HG02759 (cell line): ENCODE data around the gene RNF138.
"Not testable (repeated sequence)": the region's sequence is repeated elsewhere in the genome, so short reads cannot be mapped to it uniquely, and the experiment has no call there.

Experiments used
- ATAC-seq: cut with Tn5 transposase; IDR thresholded peaks from one replicate; pipeline ENCODE4 v1.9.1; 2021; ENCODE audit warnings: mild to moderate bottlenecking, moderate library complexity; ENCODE audit not compliant: unreplicated experiment

The RNF138 gene, protein sequence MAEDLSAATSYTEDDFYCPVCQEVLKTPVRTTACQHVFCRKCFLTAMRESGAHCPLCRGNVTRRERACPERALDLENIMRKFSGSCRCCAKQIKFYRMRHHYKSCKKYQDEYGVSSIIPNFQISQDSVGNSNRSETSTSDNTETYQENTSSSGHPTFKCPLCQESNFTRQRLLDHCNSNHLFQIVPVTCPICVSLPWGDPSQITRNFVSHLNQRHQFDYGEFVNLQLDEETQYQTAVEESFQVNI

DNA sequence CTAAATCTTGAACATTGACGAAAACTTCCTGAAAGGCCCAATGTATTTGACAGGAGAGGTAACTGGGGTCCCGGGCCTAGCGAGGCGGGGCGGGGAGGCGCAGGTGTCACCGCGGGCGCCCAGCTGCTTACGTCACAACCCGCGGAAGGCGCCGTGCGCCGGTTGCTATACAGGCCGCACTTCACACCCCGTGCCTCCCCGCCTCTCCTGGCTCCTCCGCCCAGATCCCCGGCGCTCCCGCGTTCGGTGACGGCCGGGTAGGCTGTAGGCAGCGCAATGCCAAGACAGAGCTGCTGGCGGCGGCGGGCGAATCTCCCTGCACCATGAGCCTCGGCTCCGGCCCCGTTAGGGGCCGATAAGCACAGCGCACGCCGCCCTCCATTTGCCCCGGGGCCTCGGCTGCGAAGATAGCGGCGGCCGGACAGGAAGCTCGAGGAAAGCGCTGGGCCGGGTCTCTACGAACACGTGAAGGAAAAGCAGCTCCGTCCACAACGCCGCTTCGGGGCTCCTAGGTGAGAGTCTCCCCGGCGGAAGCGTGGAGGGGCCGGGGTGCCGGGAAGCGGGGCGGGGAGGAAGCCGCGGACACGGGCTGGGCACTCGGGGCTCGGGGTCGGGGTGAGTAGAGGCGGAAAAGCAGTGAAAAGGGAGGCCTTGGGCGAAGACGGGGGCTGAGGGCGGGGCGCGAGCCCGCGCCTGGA, at the start of gene RNF138:
TSS of gene RNF138 (plus strand) at position 151 of the 698 bp plus-strand sequence. CDS start 903 bp downstream, outside the sequence.
- ATAC-seq, result peak; percentile 58

DNA sequence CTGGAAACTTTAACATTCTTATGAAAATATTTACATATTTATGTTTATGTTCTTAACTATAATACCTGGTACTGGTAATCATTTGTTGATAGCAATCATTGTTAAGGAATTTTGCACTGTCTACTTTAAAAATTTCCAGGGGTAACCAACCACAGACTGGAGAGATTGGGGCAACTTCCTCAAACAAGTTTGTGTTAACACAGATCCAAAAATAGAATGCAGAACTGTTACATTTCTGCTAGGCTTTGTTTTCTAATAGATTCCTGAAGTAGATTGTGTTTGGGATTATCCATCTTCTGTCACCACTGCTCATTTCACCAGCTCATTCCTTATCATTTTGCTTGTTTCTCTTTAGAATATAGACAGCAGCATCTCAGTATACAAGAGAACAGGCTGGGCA, 49.3 kb upstream of the RNF138 start:
- no peak for ATAC-seq

DNA sequence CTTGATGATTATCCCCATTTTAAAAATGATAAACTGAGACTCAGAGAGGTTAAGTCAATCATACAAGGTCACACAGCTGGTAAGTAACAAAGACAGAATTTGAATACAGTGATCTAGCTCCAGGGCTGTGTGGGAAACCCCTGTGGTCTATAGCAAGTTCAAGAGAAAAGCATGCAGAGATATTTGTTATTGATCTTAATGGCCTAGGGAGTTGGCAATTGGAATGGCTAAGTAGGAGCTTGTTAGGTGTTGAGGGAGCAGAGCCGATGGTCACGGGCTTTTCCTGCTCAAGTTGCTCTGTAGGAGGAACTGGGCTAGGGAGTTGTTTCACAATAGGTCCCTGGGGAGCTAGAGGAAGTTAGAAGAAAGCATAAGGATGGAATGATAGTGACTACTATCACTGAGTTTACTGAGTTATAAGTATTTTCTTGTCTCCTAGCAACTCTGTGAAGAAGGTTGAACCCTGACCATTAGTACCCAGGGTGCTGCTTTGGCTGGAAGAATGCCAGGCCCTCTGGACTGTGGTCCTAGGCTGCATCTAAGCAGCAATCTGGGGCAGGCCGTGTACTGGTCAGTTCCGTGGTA, 43.1 kb upstream of the RNF138 start:
- ATAC-seq, result peak; percentile 72

DNA sequence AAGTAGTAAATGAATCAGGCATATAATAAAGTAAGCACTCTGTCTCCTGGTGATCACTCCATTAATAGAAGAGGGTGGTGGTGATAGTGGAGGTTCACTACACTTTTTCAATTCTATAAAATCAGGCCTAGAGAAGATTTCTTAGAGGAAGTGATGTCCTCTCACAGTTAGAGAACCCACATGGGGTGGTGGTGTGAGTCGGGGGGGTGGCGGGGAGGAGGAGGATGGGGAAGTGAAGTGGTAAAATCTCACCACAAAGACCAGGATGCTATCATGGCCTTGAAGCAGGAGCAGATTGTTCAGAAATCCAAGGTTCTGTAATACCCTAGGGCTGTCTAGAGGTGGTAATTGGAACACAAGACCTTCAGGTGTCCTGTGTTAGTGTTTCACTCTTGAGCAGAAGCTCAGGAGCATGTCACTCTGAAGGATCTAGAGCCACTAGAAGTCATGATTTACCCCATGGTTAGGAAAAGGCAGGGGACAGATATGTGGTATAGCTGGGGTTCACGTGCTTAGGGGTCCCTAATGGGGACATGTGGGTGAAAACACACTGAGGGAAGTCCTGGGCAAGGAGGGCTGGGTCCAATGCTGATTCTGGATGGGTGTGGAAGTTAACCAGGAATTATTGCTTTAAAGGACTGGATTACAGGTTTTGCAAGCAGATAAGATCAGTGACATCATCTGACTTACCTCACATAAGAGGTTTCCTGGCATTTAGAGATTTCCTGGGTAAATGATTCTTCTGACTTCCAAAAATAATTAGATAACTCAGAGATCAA, 42.1 kb upstream of the RNF138 start:
- peak; percentile 41 for ATAC-seq

DNA sequence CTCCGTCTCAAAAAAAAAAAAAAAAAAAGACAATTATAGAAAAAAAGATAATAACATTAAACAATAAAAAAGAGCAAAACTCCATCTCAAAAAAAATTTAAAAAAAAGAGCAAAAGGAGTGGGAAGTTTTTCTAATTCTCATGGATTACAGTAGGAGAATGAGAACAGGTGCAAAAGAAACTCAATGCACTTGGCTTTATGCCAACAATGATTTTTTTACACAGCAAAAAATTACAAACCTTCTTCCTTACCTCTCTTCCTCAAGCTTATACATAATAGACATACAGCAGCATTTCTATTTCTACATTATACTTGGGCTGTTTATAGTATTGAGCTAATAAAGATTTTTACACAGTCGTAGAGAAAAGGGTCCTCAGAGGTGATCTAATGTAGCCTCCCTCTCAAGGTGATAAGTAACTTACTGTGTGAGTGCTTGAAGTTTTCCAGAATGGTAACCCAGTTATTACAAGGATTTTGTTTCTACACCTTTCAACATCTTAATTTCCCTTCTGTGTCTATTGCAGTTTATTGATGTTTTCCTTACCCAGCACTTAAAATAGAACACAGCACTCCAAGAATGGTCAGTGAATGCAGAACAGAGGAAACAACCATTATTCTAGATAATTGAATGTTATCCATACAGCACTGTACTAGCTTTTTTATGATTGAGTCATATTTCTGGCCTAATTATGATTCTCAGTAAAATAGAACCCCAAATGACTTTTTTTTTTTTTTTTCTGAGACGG, 34.9 kb upstream of the RNF138 start:
- no peak for ATAC-seq

DNA sequence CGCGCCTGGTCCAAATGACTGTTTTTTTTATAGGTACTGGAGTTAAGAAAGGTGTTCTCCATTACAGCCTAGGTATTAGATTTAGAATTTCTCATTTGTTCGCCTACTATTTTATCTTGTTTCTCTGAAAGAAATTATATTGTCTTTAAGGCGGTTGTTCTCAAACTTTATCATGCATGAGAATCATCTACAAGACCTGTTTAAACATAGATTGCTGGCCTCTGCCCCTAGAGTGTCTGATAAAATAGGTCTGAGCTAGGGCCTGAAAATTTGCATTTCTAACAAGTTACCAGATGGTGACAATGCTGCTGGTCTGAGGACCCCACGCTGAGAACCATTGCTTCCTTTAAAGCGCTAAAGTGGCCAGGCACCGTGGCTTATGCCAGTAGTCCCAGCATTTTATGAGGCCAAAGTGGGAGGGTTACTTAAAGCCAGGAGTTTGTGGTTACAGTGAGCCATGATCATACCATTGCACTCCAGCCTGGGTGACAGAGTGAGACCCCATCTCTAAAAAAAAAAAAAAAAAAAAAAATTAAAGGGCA, 34.0 kb upstream of the RNF138 start:
- no peak for ATAC-seq

DNA sequence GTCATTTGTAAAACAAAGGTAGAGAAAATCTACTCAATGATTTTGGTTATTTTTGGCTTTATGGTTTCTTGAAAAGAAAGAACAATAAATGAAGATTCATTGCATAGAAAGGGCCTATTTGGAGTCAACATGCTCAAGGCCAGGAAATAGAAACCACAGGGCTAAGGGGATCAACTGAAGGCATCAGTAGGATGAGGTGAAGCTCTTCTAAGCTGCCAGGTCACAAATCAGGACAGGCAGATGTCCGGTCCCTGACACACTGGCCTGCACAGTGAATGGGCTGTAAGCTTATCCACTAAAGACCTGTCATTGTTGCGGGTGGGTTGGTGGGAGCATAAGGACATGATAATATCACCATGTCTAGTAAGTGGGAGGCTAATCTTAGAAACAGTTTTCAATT, 31.6 kb upstream of the RNF138 start:
- no peak for ATAC-seq

DNA sequence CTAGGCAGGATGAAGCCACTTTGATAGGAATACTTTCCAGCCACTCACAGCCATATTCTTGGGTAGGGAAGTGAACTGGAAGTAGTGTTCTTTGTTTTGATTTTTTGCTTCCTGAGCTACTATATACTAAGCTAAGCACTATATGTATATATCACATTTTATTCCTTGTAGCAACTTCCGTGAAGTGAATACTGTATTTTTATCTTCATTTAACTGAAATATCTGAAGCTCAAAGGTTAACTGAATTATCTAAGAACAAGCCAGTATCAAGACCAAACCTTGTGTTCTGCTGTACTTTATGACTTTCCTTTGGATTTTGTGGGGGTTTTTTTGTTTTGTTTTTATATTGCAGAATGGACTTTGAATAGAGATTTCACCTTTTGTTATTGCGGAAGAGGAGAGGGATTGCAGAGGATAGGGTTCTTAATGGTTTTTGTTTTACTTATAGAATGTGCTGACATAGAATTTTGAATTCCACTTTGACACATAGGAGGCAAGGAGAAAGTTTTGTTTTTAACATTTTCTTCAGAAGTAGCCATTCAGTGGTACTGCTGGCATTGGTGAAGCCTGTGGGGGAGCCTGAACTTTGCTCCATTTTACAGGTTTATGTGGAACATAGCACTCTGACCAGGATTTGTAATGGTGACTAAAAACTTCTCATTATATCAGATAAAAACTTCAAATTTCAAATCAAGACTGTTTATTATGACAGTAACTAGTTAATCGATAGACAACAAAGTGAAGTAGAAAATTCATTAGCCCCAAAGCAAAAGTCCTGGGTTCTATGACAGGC, 24.1 kb upstream of the RNF138 start:
- no peak for ATAC-seq

DNA sequence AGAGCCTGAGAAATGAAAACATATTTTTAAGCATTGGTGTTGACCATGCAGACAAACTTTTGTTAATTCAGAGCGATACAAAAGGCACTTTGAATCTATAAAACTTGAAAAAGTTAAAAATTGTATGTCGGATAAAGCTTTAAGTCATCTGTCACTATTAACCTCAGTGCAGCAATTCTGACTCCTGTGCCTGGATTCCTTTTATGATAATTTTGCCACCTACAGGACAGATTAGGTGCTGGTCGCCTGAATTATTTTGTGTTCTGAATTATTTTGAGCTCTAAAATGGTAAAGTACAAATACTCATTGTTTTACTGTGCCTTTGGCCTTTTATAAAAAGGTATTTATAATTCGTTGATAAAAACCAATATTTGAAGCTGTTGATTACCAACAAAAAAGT, 19.4 kb upstream of the RNF138 start:
- no peak for ATAC-seq

DNA sequence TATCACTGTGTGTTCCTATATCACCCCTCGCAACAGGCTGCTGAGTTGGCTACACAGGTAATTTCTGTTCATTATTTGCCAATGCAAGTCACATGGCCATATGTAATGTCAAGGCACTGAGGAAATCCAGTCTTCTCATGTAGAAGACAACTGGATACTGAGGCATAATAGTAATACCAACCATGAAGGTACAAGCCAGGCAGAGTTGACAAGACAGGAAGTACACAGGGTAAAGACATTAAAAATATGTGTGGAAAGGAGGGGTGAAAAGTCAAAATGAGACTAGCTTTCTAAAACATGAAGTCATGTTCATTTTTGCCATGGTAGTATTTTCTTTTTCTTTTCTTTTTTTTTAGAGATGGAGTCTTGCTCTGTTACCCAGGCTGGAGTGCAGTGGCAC, 17.5 kb upstream of the RNF138 start:
- no peak for ATAC-seq

DNA sequence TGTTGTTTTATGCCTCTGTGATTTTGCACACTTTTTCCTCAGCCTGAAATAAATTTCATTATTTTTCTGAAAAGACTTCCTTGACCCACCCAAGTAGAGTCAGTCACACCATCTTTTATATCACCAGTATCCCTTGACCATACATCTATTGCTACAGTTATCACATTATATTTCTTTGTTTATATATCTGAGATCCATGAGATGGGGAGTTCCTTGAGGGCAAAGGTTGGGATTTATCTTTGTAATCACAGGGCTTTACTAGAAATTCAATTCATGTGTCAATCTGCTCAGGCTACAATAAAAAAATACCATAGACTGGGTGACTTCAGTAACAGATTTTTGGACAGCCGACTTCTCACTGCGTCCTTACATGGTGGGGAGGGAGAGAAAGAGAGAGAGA, 12.8 kb upstream of the RNF138 start:
- no peak for ATAC-seq

DNA sequence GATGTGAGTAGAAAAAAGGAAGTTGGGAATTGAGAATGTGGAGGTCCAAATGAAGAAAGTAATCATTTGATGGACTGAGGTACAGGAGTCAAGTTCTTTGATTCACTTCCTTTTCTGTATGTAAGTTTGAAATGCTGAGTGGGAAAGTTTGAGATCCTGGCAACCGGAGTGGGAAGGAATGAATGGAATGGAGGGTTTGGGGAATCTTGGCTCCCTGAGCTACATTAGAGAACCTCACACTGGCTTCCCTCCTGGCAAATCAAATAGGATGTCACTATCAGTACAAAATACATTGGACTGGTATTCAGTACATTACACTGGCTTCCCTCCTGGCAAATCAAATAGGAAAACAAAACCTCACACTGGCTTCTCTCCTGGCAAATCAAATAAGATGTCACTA, 9.8 kb upstream of the RNF138 start:
- ATAC-seq, result no peak

DNA sequence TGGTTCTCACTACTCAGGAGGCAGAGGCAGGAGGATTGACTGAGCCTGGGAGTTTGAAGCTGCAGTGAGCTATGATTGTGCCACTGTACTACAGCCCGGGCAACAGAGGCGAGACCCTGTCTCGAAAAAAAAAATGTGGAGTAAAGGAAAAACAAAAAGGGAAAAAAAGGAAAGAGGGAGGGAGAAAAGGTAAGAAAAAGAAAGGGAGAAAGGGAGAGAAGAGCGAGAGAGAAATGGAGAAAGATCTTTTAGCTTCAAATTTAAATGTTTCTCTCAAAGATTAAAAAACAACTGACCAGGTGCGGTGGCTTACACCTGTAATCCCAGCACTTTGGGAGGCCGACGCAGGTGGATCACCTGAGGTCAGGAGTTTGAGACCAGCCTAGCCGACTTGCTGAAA, 7.9 kb upstream of the RNF138 start:
- no peak for ATAC-seq

DNA sequence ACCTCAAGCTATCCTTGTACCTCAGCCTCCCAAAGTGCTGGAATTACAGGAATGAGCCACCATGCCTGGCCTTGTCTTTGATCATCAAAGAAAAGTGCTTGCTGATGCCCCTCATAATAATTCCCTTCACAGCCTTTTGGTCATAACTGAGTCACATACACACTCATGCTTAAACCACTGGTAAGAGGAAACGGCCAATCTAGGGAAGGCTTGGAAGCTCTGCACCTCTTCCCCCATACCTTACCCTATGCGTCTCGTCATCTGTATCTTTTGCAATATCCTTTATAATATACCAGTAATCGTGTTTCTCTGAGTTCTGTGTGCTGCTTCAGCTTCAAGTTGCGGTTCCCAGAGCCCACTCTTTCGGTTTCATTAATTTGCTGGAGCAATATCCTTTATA, 4.8 kb upstream of the RNF138 start:
- ATAC-seq, result no peak

DNA sequence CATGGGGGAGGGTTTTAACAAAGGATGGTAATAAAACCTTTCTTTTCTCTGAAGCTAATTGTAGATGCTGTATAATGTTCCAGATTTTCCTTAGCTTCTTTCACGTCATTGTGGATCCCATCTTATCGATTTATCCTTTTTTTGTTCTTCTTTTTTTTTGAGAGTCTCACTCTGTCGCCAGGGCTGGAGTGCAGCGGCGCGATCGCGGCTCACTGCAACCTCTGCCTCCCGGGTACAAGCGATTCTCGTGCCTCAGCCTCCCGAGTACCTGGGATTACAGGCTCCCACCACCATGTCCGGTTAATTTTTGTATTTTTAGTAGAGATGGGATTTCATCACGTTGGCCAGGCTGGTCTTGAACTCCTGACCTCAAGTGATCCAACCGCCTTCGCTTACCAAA, 843 bp upstream of the RNF138 start:
- ATAC-seq, result not testable (repeated sequence)

DNA sequence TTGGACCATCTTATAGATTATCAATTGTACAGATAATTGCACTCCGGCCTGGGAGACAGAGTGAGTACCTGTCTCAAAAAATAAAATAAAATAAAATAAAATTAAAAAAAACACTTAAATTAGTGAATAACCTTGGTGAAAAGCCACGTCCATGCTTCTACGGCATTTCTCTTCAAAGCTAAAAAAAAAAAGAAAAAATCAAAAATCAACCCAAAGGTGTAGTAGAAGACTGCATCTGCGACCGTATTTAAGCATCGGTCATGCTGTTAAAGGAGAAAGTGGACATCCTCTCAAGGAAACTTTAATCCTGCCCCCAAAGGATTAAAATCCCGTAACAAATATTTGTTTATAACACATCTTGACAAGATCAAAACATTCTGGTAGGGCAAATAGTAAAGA, 350 bp upstream of the RNF138 start:
- ATAC-seq, result no peak

DNA sequence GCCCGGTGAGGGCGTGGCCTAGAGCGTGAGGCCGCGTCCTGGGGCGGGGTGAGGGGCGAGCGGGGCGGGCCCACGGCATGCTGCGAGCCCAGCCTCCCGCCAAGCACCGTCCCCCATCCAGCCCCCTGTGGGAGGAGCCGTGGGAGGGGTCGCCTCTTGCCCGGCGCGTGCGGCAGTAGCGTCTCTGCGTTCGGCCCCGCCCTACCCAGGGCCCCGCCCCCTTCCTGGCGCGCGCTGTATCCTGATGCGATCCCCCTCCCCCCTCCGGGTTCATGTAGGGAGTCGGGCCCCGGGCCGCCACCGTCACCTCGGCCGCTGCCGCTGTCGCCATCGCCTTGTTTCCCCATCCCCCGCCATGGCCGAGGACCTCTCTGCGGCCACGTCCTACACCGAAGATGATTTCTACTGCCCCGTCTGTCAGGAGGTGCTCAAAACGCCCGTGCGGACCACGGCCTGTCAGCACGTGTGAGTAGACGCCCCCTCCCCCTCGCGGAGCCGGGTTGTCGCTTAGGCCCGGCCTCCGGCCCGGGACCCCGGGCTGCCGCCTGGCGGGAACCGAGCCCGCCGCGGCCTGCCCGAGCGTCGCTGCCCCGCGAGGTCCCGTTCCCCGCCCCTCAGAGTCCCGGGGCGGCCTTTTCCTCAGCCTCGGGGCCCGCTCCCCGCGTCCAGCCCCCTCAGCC, 888 bp downstream of the RNF138 start:
- peak; percentile 82 for ATAC-seq

DNA sequence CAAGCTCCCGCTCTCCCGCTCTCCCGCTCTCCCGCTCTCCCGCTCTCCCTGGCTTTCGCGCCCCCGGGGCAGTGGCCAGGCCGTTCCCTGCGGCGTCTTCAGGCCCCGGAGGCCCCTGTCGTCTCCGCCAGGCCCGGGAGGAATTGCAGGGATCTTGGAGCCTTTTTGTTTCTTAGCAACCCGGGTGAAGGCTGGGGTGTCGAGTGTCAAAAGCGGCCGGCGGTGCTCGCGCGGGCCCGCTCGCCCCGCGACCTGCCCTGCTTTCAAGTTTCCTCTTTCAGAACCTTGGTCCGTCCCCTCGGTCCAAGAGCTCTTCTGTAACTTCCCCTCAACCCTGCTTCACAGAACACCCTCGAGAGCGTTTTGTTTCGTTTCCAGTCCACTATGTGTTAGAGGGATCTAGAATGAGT, 1.4 kb downstream of the RNF138 start:
- peak; percentile 20 for ATAC-seq

DNA sequence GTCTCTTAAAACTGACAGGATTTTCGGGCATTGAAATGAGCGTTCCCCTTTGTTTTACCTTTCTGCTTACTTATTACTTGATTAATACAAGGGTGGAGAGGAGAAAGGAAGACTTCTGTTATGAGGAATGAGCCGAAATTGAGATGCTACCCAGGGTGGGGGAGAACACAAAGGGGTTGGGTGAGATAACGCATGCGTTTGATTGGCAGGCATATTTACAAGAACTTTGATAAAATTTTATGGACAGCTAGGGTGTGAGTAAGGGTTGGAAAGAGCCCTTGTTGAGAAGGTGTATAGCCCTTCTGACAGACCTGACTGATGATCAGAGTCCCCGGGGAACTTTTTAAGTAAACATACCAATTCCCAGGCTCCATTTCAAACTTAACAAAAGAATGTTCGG, 1.8 kb downstream of the RNF138 start:
- ATAC-seq, result no peak
